MG63 (cell line): Measurements from ENCODE around the gene OTX2. TPM values are rescaled to one million over a fixed set of nuclear protein-coding genes. Genes with fewer than 3 reads are reported as not detected.

Experiments used
- DNase-seq: peaks from one replicate; pipeline ENCODE4 v3.0.0-alpha.2; 2020
- H3K27me3 ChIP-seq: fragments of 250-450 bp; sonication (Bioruptor Pico); 2 replicates; pipeline ENCODE4 v1.5.1; 2020; ENCODE audit warnings: mild to moderate bottlenecking, moderate library complexity
- H3K36me3 ChIP-seq: fragments of 250-450 bp; sonication (Bioruptor Pico); 2 replicates; pipeline ENCODE4 v1.5.1; 2020; ENCODE audit warnings: mild to moderate bottlenecking, moderate library complexity
- H3K4me3 ChIP-seq: fragments of 250-450 bp; sonication (Bioruptor Pico); 2 replicates; pipeline ENCODE4 v1.5.1; 2020; ENCODE audit warnings: mild to moderate bottlenecking, moderate library complexity
- H3K9me3 ChIP-seq: fragments of 250-450 bp; sonication (Bioruptor Pico); 2 replicates; pipeline ENCODE4 v1.5.1; 2020; ENCODE audit warnings: mild to moderate bottlenecking, moderate library complexity
- total RNA-seq: library from RNA; depleted of rRNA; stranded (reverse); fragments of >200 nt; shearing (Covaris generic); gene quantifications from 2 replicates; pipeline ENCODE4 v1.2.3, GENCODE V29; 2014; ENCODE audit warnings: low replicate concordance; rRNA removed

OTX2 gene
- total RNA-seq = not detected in 2 replicates

GRCh38 chr14:56810147-56810719 lies at the start of gene OTX2:
Gene OTX2 (minus strand): TSS chr14:56810479. CDS start chr14:56805456, 5,023 bp downstream.
- Histone ChIP-seq H3K27me3 (peaks cover 7% of the 10 kb centered on the region; the same call in 1 of the 2 replicates), H3K9me3 (no peaks in the 10 kb centered on the region), H3K36me3 (no peaks in the 10 kb centered on the region), H3K4me3 (no peak within 1 kb of the TSS)
- no peak for DNase-seq

GRCh38 chr14:56858422-56858821 lies 48.1 kb upstream of the OTX2 start:
- H3K4me3 ChIP-seq = no peak overlapping the region
- DNase-seq = no peak
- H3K27me3 ChIP-seq = no peaks in the 10 kb centered on the region
- H3K9me3 ChIP-seq = no peaks in the 10 kb centered on the region
- no peaks in the 10 kb centered on the region for H3K36me3 ChIP-seq

GRCh38 chr14:56857216-56857615 lies 46.9 kb upstream of the OTX2 start:
- Histone ChIP-seq H3K27me3 (no peaks in the 10 kb centered on the region), H3K36me3 (no peaks in the 10 kb centered on the region), H3K4me3 (no peak overlapping the region), H3K9me3 (no peaks in the 10 kb centered on the region)
- DNase-seq = no peak

- H3K4me3 ChIP-seq = no peak overlapping the region
- no peaks in the 10 kb centered on the region for H3K27me3 ChIP-seq
- H3K9me3 ChIP-seq = no peaks in the 10 kb centered on the region
- no peak for DNase-seq
- H3K36me3 ChIP-seq = no peaks in the 10 kb centered on the region
These were observed 45.7 kb upstream of the OTX2 start for GRCh38 chr14:56855891-56856461.

- no peak overlapping the region for H3K4me3 ChIP-seq
- no peak for DNase-seq
- H3K27me3 ChIP-seq = no peaks in the 10 kb centered on the region
- no peaks in the 10 kb centered on the region for H3K36me3 ChIP-seq
- no peaks in the 10 kb centered on the region for H3K9me3 ChIP-seq
These were observed 44.0 kb upstream of the OTX2 start for GRCh38 chr14:56854325-56854724.

GRCh38 chr14:56846970-56847930 lies 37.0 kb upstream of the OTX2 start:
- DNase-seq = no peak
- H3K27me3 ChIP-seq = no peaks in the 10 kb centered on the region
- H3K36me3 ChIP-seq = no peaks in the 10 kb centered on the region
- H3K9me3 ChIP-seq = no peaks in the 10 kb centered on the region
- no peak overlapping the region for H3K4me3 ChIP-seq

- no peaks in the 10 kb centered on the region for H3K36me3 ChIP-seq
- H3K27me3 ChIP-seq = no peaks in the 10 kb centered on the region
- H3K9me3 ChIP-seq = no peaks in the 10 kb centered on the region
- DNase-seq = no peak
- H3K4me3 ChIP-seq = no peak overlapping the region
These were observed 34.2 kb upstream of the OTX2 start for GRCh38 chr14:56844406-56845002.

- Histone ChIP-seq H3K36me3 (no peaks in the 10 kb centered on the region), H3K9me3 (no peaks in the 10 kb centered on the region), H3K4me3 (no peak overlapping the region), H3K27me3 (no peaks in the 10 kb centered on the region)
- DNase-seq = no peak
These were observed 31.3 kb upstream of the OTX2 start for GRCh38 chr14:56841611-56842010.

- DNase-seq = no peak
- Histone ChIP-seq H3K27me3 (no peaks in the 10 kb centered on the region), H3K36me3 (no peaks in the 10 kb centered on the region), H3K9me3 (no peaks in the 10 kb centered on the region), H3K4me3 (no peak overlapping the region)
These were observed 29.9 kb upstream of the OTX2 start for GRCh38 chr14:56840221-56840620.

- Histone ChIP-seq H3K36me3 (no peaks in the 10 kb centered on the region), H3K4me3 (no peak overlapping the region), H3K9me3 (no peaks in the 10 kb centered on the region), H3K27me3 (no peaks in the 10 kb centered on the region)
- DNase-seq = no peak
These were observed 18.9 kb upstream of the OTX2 start for GRCh38 chr14:56829151-56829550.

- Histone ChIP-seq H3K36me3 (no peaks in the 10 kb centered on the region), H3K27me3 (no peaks in the 10 kb centered on the region), H3K9me3 (no peaks in the 10 kb centered on the region), H3K4me3 (no peak overlapping the region)
- DNase-seq = no peak
These were observed 15.9 kb upstream of the OTX2 start for GRCh38 chr14:56826214-56826613.

GRCh38 chr14:56821805-56822610 lies 11.7 kb upstream of the OTX2 start:
- DNase-seq = no peak
- Histone ChIP-seq H3K9me3 (no peaks in the 10 kb centered on the region), H3K36me3 (no peaks in the 10 kb centered on the region), H3K4me3 (no peak overlapping the region), H3K27me3 (peaks cover 7% of the 10 kb centered on the region; the same call in 1 of the 2 replicates)

- Histone ChIP-seq H3K4me3 (no peak overlapping the region), H3K27me3 (peaks cover 10% of the 10 kb centered on the region), H3K36me3 (no peaks in the 10 kb centered on the region), H3K9me3 (no peaks in the 10 kb centered on the region)
- DNase-seq = no peak
These were observed 10.9 kb upstream of the OTX2 start for GRCh38 chr14:56821177-56821576.

- Histone ChIP-seq H3K9me3 (no peaks in the 10 kb centered on the region), H3K36me3 (no peaks in the 10 kb centered on the region), H3K4me3 (no peak overlapping the region), H3K27me3 (peaks cover 17% of the 10 kb centered on the region)
- DNase-seq = no peak
These were observed 7.2 kb upstream of the OTX2 start for GRCh38 chr14:56817396-56817921.

- DNase-seq = no peak
- Histone ChIP-seq H3K27me3 (peaks cover 17% of the 10 kb centered on the region), H3K36me3 (no peaks in the 10 kb centered on the region), H3K9me3 (no peaks in the 10 kb centered on the region), H3K4me3 (no peak overlapping the region)
These were observed 6.5 kb upstream of the OTX2 start for GRCh38 chr14:56816574-56817391.
